ENCODE measurements around the gene RAP1GAP2.

- TF ChIP-seq POLR2A (IDR thresholded peaks at IDR 0.05) (no peak), CTCF (IDR thresholded peaks at IDR 0.05) (no peak)
Observed at GRCh38 chr17:2916461-2916860, 120.2 kb downstream of the RAP1GAP2 start.

Measured in sigmoid colon (tissue), 3 donors.